Measurements from ENCODE around the gene BRME1.

Gene BRME1

GRCh38 chr19:13842291-13843103, 63.4 kb downstream of the BRME1 start:
- no peak overlapping the region for H3K4me3 ChIP-seq (IDR thresholded peaks at IDR 0.05; ENCODE audit: insufficient read depth, low read depth, low read length)
- peaks cover 50% of the 10 kb centered on the region for H3K4me1 ChIP-seq (ENCODE audit: low read depth, poor library complexity, severe bottlenecking)
- H3K79me2 ChIP-seq (ENCODE audit: insufficient read depth, low read depth), result peaks cover 34% of the 10 kb centered on the region
- peak overlapping the region; percentile 68 for H3K27ac ChIP-seq
- peak overlapping the region; percentile 95 for H3K4me2 ChIP-seq
- TF ChIP-seq CTCF (conservative IDR thresholded peaks at IDR 0.05; ENCODE audit: low read depth, low read length), result no peak
- peak overlapping the region; percentile 77 for H3K9ac ChIP-seq
- H2AFZ ChIP-seq (ENCODE audit: low read depth), result peak overlapping the region; percentile 63
- H3K27me3 ChIP-seq (ENCODE audit: insufficient read depth, low read depth), result no peaks in the 10 kb centered on the region
- no peaks in the 10 kb centered on the region for H3K36me3 ChIP-seq (ENCODE audit: insufficient read depth)
- no peaks in the 10 kb centered on the region for H4K20me1 ChIP-seq (ENCODE audit: insufficient read depth)

GRCh38 chr19:13841962-13842290, 64.0 kb downstream of the BRME1 start:
- Histone ChIP-seq H3K4me3 (IDR thresholded peaks at IDR 0.05; ENCODE audit: insufficient read depth, low read depth, low read length) (no peak overlapping the region), H3K4me1 (ENCODE audit: low read depth, poor library complexity, severe bottlenecking) (peaks cover 49% of the 10 kb centered on the region), H3K27me3 (ENCODE audit: insufficient read depth, low read depth) (no peaks in the 10 kb centered on the region), H3K27ac (peak overlapping the region; percentile 68), H3K9ac (peak overlapping the region; percentile 77), H3K79me2 (ENCODE audit: insufficient read depth, low read depth) (peaks cover 34% of the 10 kb centered on the region), H4K20me1 (ENCODE audit: insufficient read depth) (no peaks in the 10 kb centered on the region), H3K36me3 (ENCODE audit: insufficient read depth) (no peaks in the 10 kb centered on the region), H3K4me2 (peak overlapping the region; percentile 63), H2AFZ (ENCODE audit: low read depth) (no peak overlapping the region)
- TF ChIP-seq CTCF (conservative IDR thresholded peaks at IDR 0.05; ENCODE audit: low read depth, low read length), result no peak

- Histone ChIP-seq H3K27ac (peak overlapping the region; percentile 68), H3K79me2 (ENCODE audit: insufficient read depth, low read depth) (peaks cover 34% of the 10 kb centered on the region), H3K4me3 (IDR thresholded peaks at IDR 0.05; ENCODE audit: insufficient read depth, low read depth, low read length) (no peak overlapping the region), H2AFZ (ENCODE audit: low read depth) (no peak overlapping the region), H3K27me3 (ENCODE audit: insufficient read depth, low read depth) (no peaks in the 10 kb centered on the region), H3K36me3 (ENCODE audit: insufficient read depth) (no peaks in the 10 kb centered on the region), H3K4me2 (peak overlapping the region; percentile 63), H3K4me1 (ENCODE audit: low read depth, poor library complexity, severe bottlenecking) (peaks cover 43% of the 10 kb centered on the region), H4K20me1 (ENCODE audit: insufficient read depth) (no peaks in the 10 kb centered on the region), H3K9ac (peak overlapping the region; percentile 77)
- TF ChIP-seq CTCF (conservative IDR thresholded peaks at IDR 0.05; ENCODE audit: low read depth, low read length), result no peak
Observed at GRCh38 chr19:13841086-13841961, 64.6 kb downstream of the BRME1 start.

DNA sequence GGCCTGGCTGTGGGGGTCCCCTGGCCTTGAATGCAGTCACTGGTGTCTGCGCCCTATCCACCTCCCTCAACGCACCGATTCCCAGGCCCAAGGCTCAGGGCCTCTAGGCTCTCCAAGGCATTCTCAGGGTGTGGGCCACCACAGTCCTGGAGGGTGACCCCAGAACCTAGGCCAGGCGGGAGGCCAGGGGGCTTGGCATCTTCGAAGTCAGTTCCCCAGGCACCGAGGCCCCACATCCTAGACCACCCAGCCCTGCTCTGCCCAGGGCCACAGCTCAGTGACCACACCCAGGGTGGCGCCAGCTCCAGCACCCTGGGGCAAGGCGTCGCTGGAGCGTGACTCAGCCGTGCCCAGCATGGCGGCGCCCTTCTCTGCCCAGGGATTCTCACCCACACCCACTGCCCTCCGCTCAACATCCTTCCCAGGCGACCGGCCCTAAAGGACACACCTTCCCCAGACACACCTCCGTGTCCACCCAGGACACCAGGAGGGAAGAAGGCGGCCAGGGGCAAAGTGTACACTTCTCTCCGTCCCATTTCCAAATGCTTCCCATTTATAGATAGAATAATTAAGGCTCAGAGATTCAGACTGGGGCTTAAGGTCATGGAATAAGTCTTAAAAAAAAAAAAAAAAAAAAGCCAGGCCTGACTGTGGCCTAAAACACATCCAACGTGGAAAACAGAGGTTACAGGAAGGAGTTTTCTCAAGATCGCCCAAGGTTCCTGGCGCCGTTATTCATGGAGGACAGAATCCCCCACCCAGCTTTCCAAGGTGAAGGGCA, 65.4 kb downstream of the BRME1 start:
- Histone ChIP-seq H3K9ac (peak overlapping the region; percentile 77), H3K4me2 (peak overlapping the region; percentile 63; the same call in 1 of the 2 replicates), H3K79me2 (ENCODE audit: insufficient read depth, low read depth) (peaks cover 34% of the 10 kb centered on the region), H4K20me1 (ENCODE audit: insufficient read depth) (no peaks in the 10 kb centered on the region), H3K4me3 (IDR thresholded peaks at IDR 0.05; ENCODE audit: insufficient read depth, low read depth, low read length) (no peak overlapping the region), H3K27me3 (ENCODE audit: insufficient read depth, low read depth) (no peaks in the 10 kb centered on the region), H3K27ac (peak overlapping the region; percentile 68), H3K4me1 (ENCODE audit: low read depth, poor library complexity, severe bottlenecking) (peaks cover 35% of the 10 kb centered on the region), H3K36me3 (ENCODE audit: insufficient read depth) (no peaks in the 10 kb centered on the region), H2AFZ (ENCODE audit: low read depth) (no peak overlapping the region)
- no peak for TF ChIP-seq CTCF (conservative IDR thresholded peaks at IDR 0.05; ENCODE audit: low read depth, low read length)

All from KMS-11 (cell line).